HepG2 (cell line): ENCODE measurements around the gene TMEM87B. TPM values are rescaled to one million over a fixed set of nuclear protein-coding genes. Genes with fewer than 3 reads are reported as not detected.

ENCODE experiments used
- ATF5 ChIP-seq: sonication (generic); formaldehyde crosslinking; IDR thresholded peaks from 2 replicates; pipeline ENCODE4 v1.4.0; 2020; ENCODE audit warnings: mild to moderate bottlenecking, low read depth, missing genetic modification reagents
- BRD4 ChIP-seq: sonication (generic); formaldehyde crosslinking; IDR thresholded peaks from 2 replicates; pipeline ENCODE4 v1.4.0; 2020; ENCODE audit warnings: missing genetic modification reagents
- DMAP1 ChIP-seq: IDR thresholded peaks from 2 replicates; pipeline ENCODE4 v1.6.1; 2016
- ERF ChIP-seq: IDR thresholded peaks from 2 replicates; pipeline ENCODE4 v1.6.1; 2018; ENCODE audit warnings: missing biosample characterization, missing genetic modification reagents
- GTF3A ChIP-seq: sonication (generic); formaldehyde crosslinking; conservative IDR thresholded peaks from 2 replicates; pipeline ENCODE4 v1.4.0; 2020; ENCODE audit warnings: mild to moderate bottlenecking, missing genetic modification reagents
- HCFC1 ChIP-seq: fragments of 150-350 bp; IDR thresholded peaks from 2 replicates; pipeline ENCODE4 v1.6.1; 2014; ENCODE audit warnings: low read depth, low read length
- IRX3 ChIP-seq: sonication (generic); formaldehyde crosslinking; IDR thresholded peaks from 2 replicates; pipeline ENCODE4 v1.8.1; 2023; ENCODE audit warnings: mild to moderate bottlenecking, low read depth, missing genetic modification reagents, borderline replicate concordance
- KDM2A ChIP-seq: sonication (generic); formaldehyde crosslinking; IDR thresholded peaks from 2 replicates; pipeline ENCODE4 v1.4.0; 2020; ENCODE audit warnings: low read depth, missing genetic modification reagents, borderline replicate concordance
- NCOR1 ChIP-seq: fragments of 200-600 bp; sonication (generic); IDR thresholded peaks from 2 replicates; pipeline ENCODE4 v1.7.0; 2017; ENCODE audit warnings: antibody characterized with exemption, low read length, borderline replicate concordance
- NKX3-1 ChIP-seq: sonication (generic); formaldehyde crosslinking; IDR thresholded peaks from 2 replicates; pipeline ENCODE4 v1.5.0; 2020; ENCODE audit warnings: missing genetic modification reagents
- NR2C2 ChIP-seq: sonication (generic); formaldehyde crosslinking; IDR thresholded peaks from 2 replicates; pipeline ENCODE4 v1.4.0; 2020; ENCODE audit warnings: missing genetic modification reagents, mild to moderate bottlenecking, moderate library complexity, borderline replicate concordance
- PTBP1 ChIP-seq: fragments of 200-400 bp; formaldehyde crosslinking; IDR thresholded peaks from 2 replicates; pipeline ENCODE4 v1.6.1; 2018; ENCODE audit warnings: low read length, low read depth; ENCODE audit not compliant: poor library complexity, severe bottlenecking
- RFX5 ChIP-seq: IDR thresholded peaks from 2 replicates; pipeline ENCODE4 v1.6.1; 2011; ENCODE audit warnings: low read depth, low read length, improper control_type of control experiment
- SAP130 ChIP-seq: IDR thresholded peaks from 2 replicates; pipeline ENCODE4 v1.6.1; 2016; ENCODE audit warnings: low read depth
- TOE1 ChIP-seq: sonication (generic); formaldehyde crosslinking; IDR thresholded peaks from 2 replicates; pipeline ENCODE4 v1.4.0; 2020; ENCODE audit warnings: mild to moderate bottlenecking, missing genetic modification reagents
- U2AF1 ChIP-seq: fragments of 200-400 bp; formaldehyde crosslinking; optimal IDR thresholded peaks from 2 replicates; pipeline ENCODE3; 2017; ENCODE audit warnings: mild to moderate bottlenecking, low read depth, low read length
- ZGPAT ChIP-seq: IDR thresholded peaks from 2 replicates; pipeline ENCODE4 v1.6.1; 2016; ENCODE audit warnings: mild to moderate bottlenecking
- ZNF143 ChIP-seq: sonication (generic); formaldehyde crosslinking; IDR thresholded peaks from 2 replicates; pipeline ENCODE4 v1.4.0; 2020; ENCODE audit warnings: missing genetic modification reagents
- ZNF275 ChIP-seq: sonication (generic); formaldehyde crosslinking; IDR thresholded peaks from 2 replicates; pipeline ENCODE4 v1.8.0; 2022; ENCODE audit warnings: missing genetic modification reagents, mild to moderate bottlenecking, inconsistent platforms, borderline replicate concordance
- ZNF296 ChIP-seq: sonication (generic); formaldehyde crosslinking; conservative IDR thresholded peaks from 2 replicates; pipeline ENCODE4 v1.5.0; 2020; ENCODE audit warnings: mild to moderate bottlenecking, missing genetic modification reagents
- ZNF367 ChIP-seq: sonication (generic); formaldehyde crosslinking; IDR thresholded peaks from 2 replicates; pipeline ENCODE4 v1.4.0; 2020; ENCODE audit warnings: missing genetic modification reagents, borderline replicate concordance
- ZNF431 ChIP-seq: sonication (generic); formaldehyde crosslinking; IDR thresholded peaks from 2 replicates; pipeline ENCODE4 v1.9.0; 2022; ENCODE audit warnings: missing genetic modification reagents, low read depth, mild to moderate bottlenecking, borderline replicate concordance
- ZNF446 ChIP-seq: sonication (generic); formaldehyde crosslinking; IDR thresholded peaks from 2 replicates; pipeline ENCODE4 v1.5.0; 2020; ENCODE audit warnings: mild to moderate bottlenecking, missing genetic modification reagents
- ZNF552 ChIP-seq: sonication (generic); formaldehyde crosslinking; IDR thresholded peaks from 2 replicates; pipeline ENCODE4 v1.9.0; 2022; ENCODE audit warnings: missing genetic modification reagents, mild to moderate bottlenecking, borderline replicate concordance
- ZNF589 ChIP-seq: sonication (generic); formaldehyde crosslinking; conservative IDR thresholded peaks from 2 replicates; pipeline ENCODE4 v1.8.0; 2022; ENCODE audit warnings: mild to moderate bottlenecking, moderate library complexity, missing genetic modification reagents
- ZNF781 ChIP-seq: sonication (generic); formaldehyde crosslinking; IDR thresholded peaks from 2 replicates; pipeline ENCODE4 v1.5.1; 2020; ENCODE audit warnings: borderline replicate concordance, mild to moderate bottlenecking, missing genetic modification reagents; ENCODE audit errors: not compliant biosample characterization
- ZNF782 ChIP-seq: sonication (generic); formaldehyde crosslinking; IDR thresholded peaks from 2 replicates; pipeline ENCODE4 v1.4.0; 2020; ENCODE audit warnings: missing genetic modification reagents, mild to moderate bottlenecking, borderline replicate concordance
- polyA plus RNA-seq, 8 experiments: library from polyadenylated mRNA; depleted of rRNA in 3 of 8; stranded (reverse) in 7 of 8; unstranded in 1 of 8; fragments of >200 nt; fragmentation: Illumina TruSeq in 4 of 8; extraction: Trizol in 4 of 8; gene quantifications; 2 replicates each; pipeline versions ENCODE4 v1.2.1 to v1.2.3, GENCODE V29; 2011 to 2016; ENCODE audit warnings: low read depth in 4 of 8, missing spikeins in 1 of 8, mixed read lengths in 1 of 8; ENCODE audit not compliant: insufficient read depth in 1 of 8
- total RNA-seq, 5 experiments: library from RNA; depleted of rRNA; stranded (reverse); fragments of >200 nt; fragmentation: Illumina TruSeq; extraction: Trizol; gene quantifications; 2 replicates each; pipeline ENCODE4 v1.2.3, GENCODE V29; 2016; ENCODE audit warnings: low read depth in 1 of 5

Gene TMEM87B
- total and polyA plus RNA-seq, 2 of the 13 experiments (the other 11 are each of a cell fraction or from before 2014, with no cell fraction given) = 15.1 to 16.2 TPM

GRCh38 chr2:112054847-112055729, at the start of gene TMEM87B (continued):
- TF ChIP-seq NCOR1 (no peak; the same call in 1 of the 2 replicates), ZNF143 (CRISPR knock-in tag) (peak; percentile 53), PTBP1 (peak; percentile 43), DMAP1 (CRISPR knock-in tag) (peak; percentile 43; the same call in 1 of the 2 replicates), RFX5 (no peak), ZNF782 (CRISPR knock-in tag) (peak; percentile 80; the same call in 1 of the 2 replicates), U2AF1 (no peak), SAP130 (peak; percentile 89), ZNF431 (CRISPR knock-in tag) (peak; percentile 12; the same call in 1 of the 2 replicates), ZNF446 (CRISPR knock-in tag) (peak; percentile 97; the same call in 1 of the 2 replicates), ZNF781 (peak; percentile 69), NR2C2 (CRISPR knock-in tag) (0 out of 2 replicates have a peak, but pooled peaks have one; percentile 41), KDM2A (CRISPR knock-in tag) (peak; percentile 80), ZNF275 (CRISPR knock-in tag) (peak; percentile 91; the same call in 1 of the 2 replicates), NKX3-1 (CRISPR knock-in tag) (peak; percentile 64), ATF5 (peak; percentile 68), IRX3 (CRISPR knock-in tag) (no peak; the same call in 1 of the 2 replicates), GTF3A (CRISPR knock-in tag) (peak; percentile 97), HCFC1 (no peak), TOE1 (CRISPR knock-in tag) (0 out of 2 replicates have a peak, but pooled peaks have one; percentile 35), ERF (CRISPR knock-in tag) (peak; percentile 12), ZNF589 (peak; percentile 69), ZNF367 (0 out of 2 replicates have a peak, but pooled peaks have one; percentile 12), ZNF296 (0 out of 2 replicates have a peak, but pooled peaks have one; percentile 48), ZGPAT (CRISPR knock-in tag) (peak; percentile 72; the same call in 1 of the 2 replicates), ZNF552 (CRISPR knock-in tag) (0 out of 2 replicates have a peak, but pooled peaks have one; percentile 15), BRD4 (peak; percentile 76; the same call in 1 of the 2 replicates)
